GM12874 (cell line): ENCODE data around the gene FYCO1.

Experiments used
- TF ChIP-seq, protein P1 (sequence below): IDR thresholded peaks from 2 replicates; pipeline ENCODE4 v1.5.1; 2011; ENCODE audit warnings: low read depth, mild to moderate bottlenecking, control low read depth, low read length, moderate library complexity; ENCODE audit not compliant: insufficient read depth

Gene FYCO1

DNA sequence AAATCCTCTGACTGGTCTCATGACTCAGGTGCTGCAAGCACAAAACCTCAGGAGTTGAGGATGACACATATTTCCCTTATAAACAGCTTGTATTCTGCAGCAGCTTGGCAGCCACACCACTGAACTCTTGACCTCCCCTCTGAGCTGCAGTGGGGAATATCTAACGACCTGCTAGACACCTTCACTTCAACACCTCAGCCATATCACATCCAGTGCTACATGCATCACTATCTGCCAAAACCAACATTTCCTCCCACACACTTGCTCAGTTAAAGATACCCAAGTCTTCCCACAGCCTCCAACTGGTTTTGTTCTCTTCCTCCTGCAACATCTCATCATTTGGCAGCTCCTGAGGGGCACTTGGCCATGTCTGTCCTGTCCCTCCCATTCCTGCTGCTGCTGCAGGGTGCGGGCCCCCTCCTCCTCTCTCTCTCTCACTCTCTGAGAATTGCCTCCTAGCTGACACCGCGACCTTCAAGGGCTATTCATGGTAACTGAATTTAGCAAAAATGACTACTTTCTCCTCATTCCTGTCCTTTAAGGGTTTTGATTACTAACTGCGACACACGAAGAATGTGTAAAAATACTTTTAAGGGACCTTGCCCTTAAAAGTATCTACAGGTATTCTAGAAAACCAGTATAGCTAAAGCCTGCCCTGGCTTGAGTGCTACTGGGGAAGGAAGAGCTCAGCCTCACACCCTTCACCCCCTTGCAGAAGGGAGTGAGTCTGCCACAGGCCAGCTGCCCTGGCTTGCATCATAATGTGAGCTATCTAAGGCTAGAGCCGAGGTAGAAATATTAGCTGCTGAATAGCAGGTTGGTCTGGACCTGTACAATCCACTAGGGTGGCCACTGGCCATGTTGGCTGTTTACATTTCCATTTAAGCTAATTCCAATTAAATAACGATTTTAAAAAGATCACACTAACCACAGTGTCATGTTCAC is 114.3 kb downstream of the FYCO1 start:
- TF ChIP-seq, protein P1, sequence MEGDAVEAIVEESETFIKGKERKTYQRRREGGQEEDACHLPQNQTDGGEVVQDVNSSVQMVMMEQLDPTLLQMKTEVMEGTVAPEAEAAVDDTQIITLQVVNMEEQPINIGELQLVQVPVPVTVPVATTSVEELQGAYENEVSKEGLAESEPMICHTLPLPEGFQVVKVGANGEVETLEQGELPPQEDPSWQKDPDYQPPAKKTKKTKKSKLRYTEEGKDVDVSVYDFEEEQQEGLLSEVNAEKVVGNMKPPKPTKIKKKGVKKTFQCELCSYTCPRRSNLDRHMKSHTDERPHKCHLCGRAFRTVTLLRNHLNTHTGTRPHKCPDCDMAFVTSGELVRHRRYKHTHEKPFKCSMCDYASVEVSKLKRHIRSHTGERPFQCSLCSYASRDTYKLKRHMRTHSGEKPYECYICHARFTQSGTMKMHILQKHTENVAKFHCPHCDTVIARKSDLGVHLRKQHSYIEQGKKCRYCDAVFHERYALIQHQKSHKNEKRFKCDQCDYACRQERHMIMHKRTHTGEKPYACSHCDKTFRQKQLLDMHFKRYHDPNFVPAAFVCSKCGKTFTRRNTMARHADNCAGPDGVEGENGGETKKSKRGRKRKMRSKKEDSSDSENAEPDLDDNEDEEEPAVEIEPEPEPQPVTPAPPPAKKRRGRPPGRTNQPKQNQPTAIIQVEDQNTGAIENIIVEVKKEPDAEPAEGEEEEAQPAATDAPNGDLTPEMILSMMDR = no peak

DNA sequence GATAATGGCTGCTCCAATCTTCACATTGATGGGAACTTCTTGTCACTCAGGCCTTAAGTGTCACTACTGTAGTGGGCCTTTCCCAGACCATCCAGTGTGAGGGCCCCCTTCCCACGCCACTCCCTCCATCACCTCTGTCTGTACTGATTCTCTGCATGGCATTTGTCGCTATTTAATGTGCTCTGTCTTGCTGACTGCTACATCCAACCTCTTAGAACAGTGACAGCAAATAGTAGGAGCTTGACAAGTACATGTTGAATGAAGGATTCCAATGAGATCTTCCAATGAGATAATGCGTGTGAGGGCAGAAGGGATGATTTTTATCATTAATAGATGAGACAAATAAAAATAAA is 114.9 kb downstream of the FYCO1 start:
- TF ChIP-seq, protein P1 = no peak

DNA sequence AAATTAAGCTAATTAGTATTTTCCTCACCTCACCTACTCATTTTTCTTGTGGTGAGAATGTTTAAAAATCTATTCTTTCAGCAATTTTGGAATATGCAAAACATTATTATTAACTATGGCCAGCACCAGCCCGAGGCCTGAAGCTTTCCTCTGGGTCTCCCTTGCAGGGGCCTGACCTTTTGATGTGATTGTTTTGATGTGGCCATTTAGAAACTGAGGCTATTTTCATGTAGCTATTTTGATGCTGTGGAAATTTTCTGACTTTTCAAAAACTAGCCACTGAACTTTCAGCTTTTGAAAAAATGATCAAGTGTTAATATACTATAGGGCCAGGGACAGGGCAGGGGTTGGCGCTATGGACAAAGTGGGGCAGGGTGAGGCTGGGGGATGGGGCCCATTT is 117.5 kb downstream of the FYCO1 start:
- TF ChIP-seq, protein P1 = no peak

DNA sequence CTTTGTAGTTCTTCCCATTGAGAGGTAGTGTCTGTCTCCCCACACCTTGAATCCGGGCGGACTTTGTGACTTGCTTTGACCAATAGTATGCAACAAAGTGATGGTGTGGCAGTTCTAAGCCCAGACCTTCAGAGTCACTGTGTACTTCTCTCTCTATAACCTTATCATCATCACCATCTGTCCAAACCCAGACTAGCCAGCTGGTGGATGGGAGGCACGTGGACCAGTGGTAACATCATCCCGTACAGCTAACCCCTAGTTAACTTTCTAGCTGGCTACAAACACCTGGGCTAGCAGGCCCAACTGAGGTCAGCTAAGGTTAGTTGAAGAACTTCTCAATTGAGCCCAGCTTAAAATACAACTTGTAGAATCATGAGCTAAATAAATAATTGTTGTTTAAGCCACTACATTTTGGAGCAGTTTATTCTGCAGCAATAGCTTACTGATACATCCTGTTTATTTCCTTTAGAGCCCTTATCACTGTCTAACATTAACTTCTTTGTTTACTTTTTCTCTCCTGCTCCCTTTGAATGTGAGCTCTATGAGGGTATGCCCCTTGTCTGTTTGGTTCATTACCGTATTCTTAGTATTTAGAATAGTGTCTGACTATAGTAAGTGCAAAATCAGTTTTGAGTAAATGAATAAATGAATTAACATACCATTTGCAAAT is 120.8 kb downstream of the FYCO1 start:
- TF ChIP-seq, protein P1 = no peak

DNA sequence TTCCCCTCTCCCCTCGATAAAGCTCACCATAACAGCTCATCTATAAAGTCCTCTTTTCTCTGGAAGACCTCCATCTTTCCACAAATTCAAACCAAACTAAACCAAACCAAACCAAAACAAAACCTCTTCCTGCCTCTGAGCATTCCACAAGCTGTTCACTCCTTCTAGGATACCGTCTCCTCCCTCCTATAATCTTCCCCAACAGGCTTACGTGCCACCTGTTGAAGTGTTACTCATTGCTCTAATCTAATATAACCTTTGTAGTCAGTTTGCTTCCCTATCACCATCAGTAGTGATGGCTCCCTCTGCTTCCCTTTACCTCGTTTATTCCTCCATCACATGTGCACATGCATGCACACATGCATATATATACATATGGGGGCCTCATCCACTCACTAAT is 122.0 kb downstream of the FYCO1 start:
- TF ChIP-seq, protein P1 = no peak

DNA sequence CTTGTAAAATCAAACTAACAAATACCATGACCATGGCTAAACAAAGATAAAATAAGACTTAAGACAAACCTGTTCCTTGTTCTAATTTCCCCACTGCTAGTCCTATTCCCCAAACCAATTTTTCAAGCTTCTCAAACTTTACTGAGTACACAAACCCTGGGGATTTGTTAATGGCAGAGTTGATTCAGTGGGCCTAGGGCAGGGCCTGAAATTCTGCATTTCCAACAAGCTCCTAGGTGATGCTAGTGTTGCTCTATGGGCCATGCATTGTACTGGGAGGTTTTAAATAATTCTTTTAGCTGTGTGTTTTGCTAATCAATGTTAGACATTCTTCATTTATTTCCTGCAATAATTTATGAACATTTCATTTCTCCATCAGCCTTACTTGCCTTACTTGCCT is 122.6 kb downstream of the FYCO1 start:
- TF ChIP-seq, protein P1 = no peak

DNA sequence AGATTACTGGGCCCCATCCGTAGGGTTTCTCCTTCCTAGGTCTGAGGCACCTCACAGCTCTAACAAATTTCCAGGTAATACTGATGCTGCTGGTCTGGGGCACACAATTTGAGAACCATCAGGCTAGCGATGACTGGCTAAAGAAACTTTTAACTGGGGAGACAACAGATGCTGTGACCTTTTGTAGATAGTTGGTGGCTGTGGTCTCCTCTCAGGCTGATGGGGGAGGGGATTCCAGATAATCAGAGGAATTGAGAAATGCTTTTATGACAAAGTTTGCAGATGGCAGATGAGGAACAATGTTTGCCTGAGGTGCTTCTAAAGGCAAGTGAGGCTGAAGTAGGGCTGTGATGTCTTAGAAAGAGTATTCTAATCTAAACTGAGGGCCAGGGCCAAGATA is 123.1 kb downstream of the FYCO1 start:
- TF ChIP-seq, protein P1 = no peak
